NCI-H2227 treated with DMSO at 0.1 percent for 48 hours (cell line): ENCODE data around the gene TCF7L1.

Source experiments
- DNase-seq: peaks from one replicate; lab custom pipeline; 2025; lab: John Stamatoyannopoulos, UW

TCF7L1 gene

DNA sequence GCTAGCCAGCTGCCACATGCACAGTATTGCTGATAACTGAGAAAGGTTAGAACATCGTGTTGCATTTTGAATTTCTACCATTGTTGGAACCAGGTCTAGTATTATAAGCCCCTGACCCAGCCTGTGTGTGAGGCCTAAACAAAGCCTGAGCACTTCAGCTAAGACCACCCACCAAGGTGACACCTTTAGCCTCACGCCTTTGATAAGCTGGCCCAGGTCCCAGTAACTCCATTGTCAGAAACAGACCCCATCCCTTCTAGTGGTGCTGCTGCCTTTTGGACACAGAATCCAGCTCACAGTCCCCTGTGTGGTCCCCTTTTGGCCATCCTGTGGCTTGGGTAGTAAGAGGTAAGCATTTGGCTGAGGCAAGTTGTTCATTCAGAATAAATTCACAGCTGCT lies 223.0 kb downstream of the TCF7L1 start:
- no peak for DNase-seq

- DNase-seq: no peak
Measured at GRCh38 chr2:85357736-85358135, 224.5 kb downstream of the TCF7L1 start.
